D721Med (cell line): ENCODE results near the gene EPHB1.
"Not testable (repeated sequence)": the region's sequence is repeated elsewhere in the genome, so short reads cannot be mapped to it uniquely, and the experiment has no call there.

Source experiments
- DNase-seq: peaks from one replicate; pipeline ENCODE4 v3.0.0; 2011; ENCODE audit warnings: low spot score; ENCODE audit not compliant: insufficient read length
- FAIRE-seq: peaks from 2 replicates; lab custom pipeline; 2011; peaks lifted over from hg19 to GRCh38; lab: Jason Lieb, UNC
- TF ChIP-seq, protein P1 (sequence below): IDR thresholded peaks from 2 replicates; pipeline ENCODE4 v1.5.1; 2012; ENCODE audit warnings: mild to moderate bottlenecking, control low read depth; ENCODE audit not compliant: insufficient read depth; ENCODE audit errors: missing control alignments

The EPHB1 gene

DNA sequence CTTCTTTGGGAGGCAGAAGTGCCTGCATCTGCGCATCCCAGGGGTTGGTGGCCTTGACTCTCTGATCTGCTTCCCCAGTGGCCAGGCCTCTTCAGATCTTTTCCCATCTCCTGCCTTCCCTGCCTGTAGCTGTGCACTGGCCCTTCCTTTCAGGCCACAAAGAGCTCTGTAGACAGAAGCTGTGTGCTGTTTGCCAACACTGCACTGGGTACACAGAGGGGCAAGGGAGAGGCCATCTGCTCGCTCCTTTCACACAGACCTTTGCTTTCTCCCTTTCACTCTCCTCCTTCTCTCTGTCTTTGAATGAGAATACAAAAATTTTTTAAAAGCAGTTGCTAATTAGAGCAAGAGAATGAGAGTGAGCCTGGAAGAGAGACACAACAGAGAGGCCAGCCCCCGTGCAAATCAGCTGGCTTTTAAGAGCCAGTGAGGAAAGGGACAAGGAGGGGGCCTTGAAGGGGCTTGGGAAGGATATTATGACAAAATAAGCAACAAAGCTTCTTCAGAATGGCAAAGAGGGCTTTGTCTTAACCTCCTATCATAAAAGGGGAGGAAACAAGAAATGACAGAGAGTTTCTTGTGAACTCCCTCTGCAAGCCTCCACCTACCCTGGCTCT is 170.9 kb downstream of the EPHB1 start:
- DNase-seq (no peak), FAIRE-seq (no peak)
- TF ChIP-seq, protein P1, sequence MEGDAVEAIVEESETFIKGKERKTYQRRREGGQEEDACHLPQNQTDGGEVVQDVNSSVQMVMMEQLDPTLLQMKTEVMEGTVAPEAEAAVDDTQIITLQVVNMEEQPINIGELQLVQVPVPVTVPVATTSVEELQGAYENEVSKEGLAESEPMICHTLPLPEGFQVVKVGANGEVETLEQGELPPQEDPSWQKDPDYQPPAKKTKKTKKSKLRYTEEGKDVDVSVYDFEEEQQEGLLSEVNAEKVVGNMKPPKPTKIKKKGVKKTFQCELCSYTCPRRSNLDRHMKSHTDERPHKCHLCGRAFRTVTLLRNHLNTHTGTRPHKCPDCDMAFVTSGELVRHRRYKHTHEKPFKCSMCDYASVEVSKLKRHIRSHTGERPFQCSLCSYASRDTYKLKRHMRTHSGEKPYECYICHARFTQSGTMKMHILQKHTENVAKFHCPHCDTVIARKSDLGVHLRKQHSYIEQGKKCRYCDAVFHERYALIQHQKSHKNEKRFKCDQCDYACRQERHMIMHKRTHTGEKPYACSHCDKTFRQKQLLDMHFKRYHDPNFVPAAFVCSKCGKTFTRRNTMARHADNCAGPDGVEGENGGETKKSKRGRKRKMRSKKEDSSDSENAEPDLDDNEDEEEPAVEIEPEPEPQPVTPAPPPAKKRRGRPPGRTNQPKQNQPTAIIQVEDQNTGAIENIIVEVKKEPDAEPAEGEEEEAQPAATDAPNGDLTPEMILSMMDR, result no peak

DNA sequence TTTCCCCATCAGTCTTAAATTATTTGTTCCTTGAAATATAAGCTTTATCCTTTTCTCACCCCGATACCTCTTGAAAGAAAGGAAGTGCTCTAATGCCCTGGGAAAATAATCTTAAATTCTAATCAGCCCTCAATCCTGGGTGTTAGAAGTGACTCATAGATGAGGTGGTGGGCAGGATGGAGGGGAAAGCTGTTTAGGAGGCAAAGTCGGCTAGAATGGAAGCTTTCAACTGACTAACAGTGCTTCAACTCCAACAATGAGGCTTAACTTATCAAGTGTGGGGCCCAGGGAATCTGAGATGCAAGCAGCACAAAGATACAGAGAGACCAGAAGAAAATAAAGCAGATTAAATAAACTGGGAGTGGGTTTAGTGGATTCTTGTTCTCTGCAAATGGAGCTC is 175.8 kb downstream of the EPHB1 start:
- no peak for FAIRE-seq
- TF ChIP-seq, protein P1, result no peak

DNA sequence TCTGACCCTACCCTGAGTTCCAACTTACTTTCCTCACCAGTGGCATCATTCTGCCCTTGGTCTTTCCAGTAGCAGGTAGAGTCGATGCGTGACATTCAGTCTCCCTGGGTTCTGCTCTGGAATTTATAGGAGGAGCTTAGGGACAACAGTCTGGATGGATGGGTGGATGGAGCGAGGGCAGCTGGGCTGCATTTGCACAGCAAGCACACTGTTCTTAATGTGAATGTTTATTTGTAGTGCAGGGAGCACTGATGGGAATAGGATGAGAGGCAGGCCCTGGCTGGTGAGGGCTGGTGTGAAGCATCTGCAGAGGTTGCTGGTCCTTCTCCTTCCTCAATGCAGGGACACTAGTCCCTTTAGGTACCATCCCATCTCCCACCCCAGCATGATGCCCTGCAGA is 176.2 kb downstream of the EPHB1 start:
- no peak for FAIRE-seq
- DNase-seq, result no peak
- TF ChIP-seq, protein P1, result no peak

More for the DNA sequence above, 175.8 kb downstream of the EPHB1 start:
- DNase-seq, result no peak

DNA sequence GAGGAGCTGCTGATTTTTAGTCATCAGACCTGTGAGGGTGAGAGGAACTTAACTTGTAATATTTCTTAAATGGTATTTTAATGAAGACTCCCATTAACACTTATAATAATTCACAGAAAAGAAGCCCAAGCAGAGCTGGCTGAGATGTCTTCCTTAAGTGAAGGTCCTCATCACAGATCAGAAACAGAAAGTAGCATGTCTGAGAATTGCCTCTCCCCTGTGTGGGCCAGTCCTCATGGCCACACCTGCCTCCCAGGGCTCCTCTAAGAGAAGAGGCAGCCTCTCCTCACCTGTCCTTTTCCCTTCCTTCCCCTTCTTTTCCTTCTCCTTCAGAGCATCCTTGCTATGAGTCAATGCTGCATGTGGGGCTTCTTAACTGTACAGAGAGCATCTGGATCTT is 176.8 kb downstream of the EPHB1 start:
- not testable (repeated sequence) for FAIRE-seq, DNase-seq

DNA sequence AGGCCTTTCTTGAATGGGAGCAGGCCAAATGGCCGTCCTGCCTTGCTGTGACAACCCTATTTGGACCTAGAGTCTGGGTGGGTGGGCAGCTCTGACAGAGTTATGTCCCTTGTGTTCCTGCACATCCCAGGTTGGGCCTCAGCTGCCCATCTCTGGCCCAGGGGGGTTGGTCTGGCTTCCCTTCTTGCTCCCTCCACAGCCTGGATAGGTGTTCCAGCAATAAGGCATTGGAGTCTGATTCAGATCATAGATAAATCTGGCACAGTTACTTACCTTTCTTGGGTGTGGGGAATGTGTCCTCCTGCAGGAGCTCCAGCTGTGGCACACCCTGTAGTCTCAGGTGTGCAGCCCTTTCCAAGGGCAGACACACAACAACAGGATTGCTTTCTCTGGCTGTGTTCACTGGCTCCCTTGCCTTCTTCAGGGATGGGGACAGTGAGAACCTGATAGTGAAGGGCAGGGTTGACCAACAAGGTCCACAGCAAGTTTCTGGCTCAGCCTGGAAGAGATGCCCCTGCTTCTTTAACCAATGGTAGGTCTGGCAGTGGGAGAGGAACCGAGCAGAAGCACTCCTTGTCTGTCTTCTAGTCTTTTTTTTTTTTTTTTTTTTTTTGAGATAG is 177.9 kb downstream of the EPHB1 start:
- FAIRE-seq, result no peak
- no peak for DNase-seq
- TF ChIP-seq, protein P1, result no peak

DNA sequence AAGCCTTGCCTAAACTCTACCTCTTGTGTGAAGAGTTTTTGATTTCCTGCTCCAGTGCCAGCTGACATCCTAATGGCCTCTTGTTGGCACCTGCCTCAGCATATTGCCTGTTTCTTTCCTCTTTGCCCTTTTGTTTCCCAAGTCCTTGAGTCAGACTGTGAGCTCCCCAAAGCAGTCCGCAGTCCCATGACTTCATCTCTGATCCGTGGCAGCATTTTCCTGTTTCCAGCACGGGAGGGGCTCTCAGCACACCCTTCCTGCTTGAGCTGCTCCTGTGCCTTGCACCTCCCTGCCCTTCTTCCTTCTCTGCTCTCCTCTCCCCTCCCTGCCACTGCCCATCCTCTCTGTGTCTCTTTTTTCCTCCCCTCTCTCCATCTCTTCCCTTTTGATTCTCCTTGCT is 179.6 kb downstream of the EPHB1 start:
- DNase-seq, result no peak
- TF ChIP-seq, protein P1, result no peak
- FAIRE-seq, result no peak

DNA sequence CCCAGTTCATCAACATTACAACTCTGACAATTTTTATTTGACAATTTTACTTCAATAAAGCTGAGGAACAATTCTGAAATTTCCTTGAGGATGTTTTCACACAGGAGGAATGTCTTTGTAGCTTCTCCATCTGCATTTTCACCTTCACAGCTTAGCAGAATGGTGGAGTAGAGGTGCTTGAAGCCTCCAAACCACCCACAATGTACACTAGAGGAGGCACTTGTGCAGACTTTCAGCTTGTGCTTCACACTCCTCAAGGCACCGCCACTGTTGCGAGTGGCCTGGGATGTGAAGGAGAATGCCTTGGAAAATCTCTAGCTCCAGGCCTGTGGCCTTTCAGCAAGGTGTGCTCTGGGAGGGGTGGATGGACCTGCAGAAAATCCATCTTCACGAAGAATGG is 181.9 kb downstream of the EPHB1 start:
- FAIRE-seq, result no peak
- no peak for DNase-seq
- TF ChIP-seq, protein P1, result no peak
